Measurements from ENCODE around the gene ASB15. TPM values are rescaled to one million over a fixed set of nuclear protein-coding genes. Genes with fewer than 3 reads are reported as not detected.

The ASB15 gene
- total and polyA plus RNA-seq, 8 donors: 0.04 TPM; not detected in 7

DNA sequence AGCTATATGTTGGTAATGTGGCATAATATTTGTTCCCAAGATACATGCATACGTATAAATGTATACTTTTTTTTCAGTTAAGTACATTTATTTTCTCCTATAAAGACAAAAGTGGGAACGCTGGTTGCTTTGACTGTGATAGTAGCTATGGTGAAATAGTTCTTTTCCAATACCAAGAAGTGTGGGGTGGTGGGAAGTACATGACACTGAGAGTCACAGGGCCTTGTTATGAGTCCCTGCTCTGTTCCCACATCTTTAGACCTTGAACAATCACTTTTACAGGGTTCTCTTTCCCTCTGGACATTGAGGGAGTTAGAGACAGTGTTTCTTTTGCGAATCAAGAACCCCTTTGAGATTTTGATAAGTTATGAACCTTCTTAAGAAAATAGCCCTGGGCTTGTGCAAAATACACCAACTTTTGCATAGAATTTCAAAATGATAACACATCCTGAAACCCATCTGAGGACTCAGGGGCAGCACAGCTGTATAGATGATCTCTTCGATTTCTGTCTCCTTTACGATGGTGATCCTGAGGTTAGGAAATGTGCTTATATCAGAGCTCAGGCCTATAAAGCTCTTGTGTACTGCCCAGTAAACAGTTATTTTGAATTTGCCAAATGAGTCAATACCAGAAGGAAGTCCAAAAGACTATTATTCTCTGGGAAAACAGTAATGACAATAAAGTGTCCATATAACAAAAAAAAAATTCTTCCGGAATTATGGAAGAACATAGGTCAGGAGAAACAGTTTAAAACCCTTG is 55.1 kb downstream of the ASB15 start:
- Histone ChIP-seq H3K27ac (no peak overlapping the region), H3K4me1 (no peaks in the 10 kb centered on the region), H3K9me3 (no peaks in the 10 kb centered on the region), H3K36me3 (no peaks in the 10 kb centered on the region), H3K4me3 (no peak overlapping the region), H3K27me3 (no peaks in the 10 kb centered on the region)
- no peak for DNase-seq
- FAIRE-seq: no peak
- intact Hi-C loops (cut with DNase I): no loop called here
- whole genome bisulfite sequencing, 2 donors: 91 to 95% methylated on average over 6 of the region's 6 CpGs
- ATAC-seq: no peak
- no peak for TF ChIP-seq CTCF (IDR thresholded peaks at IDR 0.05)

DNA sequence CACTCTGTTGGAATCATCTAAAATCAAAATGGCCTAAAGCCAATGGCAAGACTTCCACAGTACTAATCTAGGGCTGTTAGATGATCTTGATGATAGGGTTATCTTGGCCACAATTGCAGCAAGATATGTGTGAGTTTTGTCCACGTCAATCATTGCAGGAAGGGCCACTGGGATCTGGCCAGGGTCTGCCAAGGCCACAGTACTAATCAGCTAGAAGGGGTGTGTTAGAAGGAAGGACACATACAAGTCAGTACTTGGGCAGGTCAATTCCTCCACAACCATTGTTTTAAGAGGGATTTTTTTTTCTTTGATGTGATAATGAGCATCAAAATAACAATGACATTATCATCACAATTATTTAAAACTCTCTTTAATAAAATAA is 55.7 kb downstream of the ASB15 start:
- no peak for TF ChIP-seq CTCF (IDR thresholded peaks at IDR 0.05)
- Histone ChIP-seq H3K9me3 (no peaks in the 10 kb centered on the region), H3K27me3 (no peaks in the 10 kb centered on the region), H3K4me1 (no peaks in the 10 kb centered on the region), H3K4me3 (no peak overlapping the region), H3K36me3 (no peaks in the 10 kb centered on the region), H3K27ac (no peak overlapping the region)
- no peak for FAIRE-seq
- intact Hi-C loops (cut with DNase I): no loop called here
- no peak for ATAC-seq
- no peak for DNase-seq
- WGBS, 2 donors: 48% methylated on average over 1 of the region's 1 CpG

DNA sequence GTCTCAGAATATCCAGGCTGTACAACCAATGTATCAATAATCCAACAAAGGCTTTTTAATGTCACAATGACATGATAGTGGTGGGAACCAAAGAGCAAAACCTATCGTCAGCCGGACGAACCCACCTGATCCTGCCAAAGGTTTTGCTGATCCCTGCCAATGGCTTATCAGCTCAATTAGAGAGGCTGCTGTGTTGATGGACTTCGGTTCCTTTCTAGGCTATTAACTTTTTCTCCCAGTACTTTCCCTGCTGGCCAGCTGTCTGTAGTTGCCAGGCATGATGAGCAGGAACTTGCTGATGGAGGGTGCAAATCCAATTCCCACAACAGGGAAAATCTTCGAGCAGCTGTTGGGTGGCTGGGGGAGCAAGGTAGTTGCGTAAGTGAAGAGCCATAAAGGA is 56.4 kb downstream of the ASB15 start:
- WGBS, 2 donors: 81 to 86% methylated on average over 6 of the region's 6 CpGs

DNA sequence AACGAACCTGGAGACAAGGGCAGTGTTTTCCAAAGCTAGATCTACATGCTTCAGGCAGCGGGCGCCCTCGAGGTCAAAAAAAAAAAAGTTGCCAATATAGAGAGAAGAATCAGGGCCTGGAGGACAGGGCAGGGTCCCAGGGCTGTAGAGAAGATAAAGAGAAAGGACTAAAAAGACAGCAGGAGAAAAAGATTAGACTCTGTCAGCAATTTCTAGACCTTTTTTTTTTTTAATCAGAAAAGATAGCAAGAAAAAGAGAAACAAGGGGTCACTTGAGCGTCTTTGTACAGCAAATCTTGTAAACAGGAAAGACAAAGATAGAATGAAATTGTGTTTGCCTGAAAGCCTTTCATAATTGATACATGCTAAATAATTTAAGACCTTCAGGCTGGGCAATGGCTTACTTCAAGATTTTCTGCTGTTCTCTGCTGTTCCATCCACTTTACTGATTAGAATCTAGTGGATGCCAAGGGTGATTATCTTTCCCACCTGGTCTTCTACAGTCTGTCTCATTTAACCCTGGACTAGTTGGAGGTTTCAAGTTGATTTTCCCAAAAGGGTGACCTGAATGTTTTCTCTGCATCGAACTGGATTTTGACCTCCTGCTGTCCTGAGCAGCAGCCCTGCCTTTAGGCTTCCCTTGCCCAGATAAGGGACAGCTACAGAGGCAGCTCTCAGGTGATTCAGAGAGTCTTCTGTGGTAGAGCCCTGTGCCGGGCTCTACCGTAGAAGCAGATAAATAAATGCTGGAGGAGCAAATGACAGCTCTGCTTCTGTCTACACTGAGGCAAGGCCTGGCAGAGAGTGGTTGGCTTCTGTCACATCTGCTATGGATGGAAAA is 59.1 kb downstream of the ASB15 start:
- Histone ChIP-seq H3K36me3 (no peaks in the 10 kb centered on the region), H3K27ac (no peak overlapping the region), H3K27me3 (no peaks in the 10 kb centered on the region), H3K4me3 (no peak overlapping the region), H3K9me3 (no peaks in the 10 kb centered on the region), H3K4me1 (peaks cover 0 to 3% (median 0%) of the 10 kb centered on the region in 3 donors)
- 64 to 68% methylated on average over 8 of the region's 8 CpGs for WGBS, 2 donors
- no peak for FAIRE-seq
- DNase-seq: no peak
- ATAC-seq: no peak
- intact Hi-C loops (cut with DNase I): no loop called here
- no peak for TF ChIP-seq CTCF (IDR thresholded peaks at IDR 0.05)

More for the DNA sequence above, 56.4 kb downstream of the ASB15 start:
- Histone ChIP-seq H3K4me1 (no peaks in the 10 kb centered on the region), H3K4me3 (no peak overlapping the region), H3K9me3 (no peaks in the 10 kb centered on the region), H3K27me3 (no peaks in the 10 kb centered on the region), H3K36me3 (no peaks in the 10 kb centered on the region), H3K27ac (no peak overlapping the region)
- ATAC-seq (peak in 1 of 4 donors; percentile 41), DNase-seq (no peak), FAIRE-seq (no peak)
- intact Hi-C loops (cut with DNase I): no loop called here
- no peak for TF ChIP-seq CTCF (IDR thresholded peaks at IDR 0.05)

Measured in pancreas (tissue), 10 donors.